Esophagus squamous epithelium (tissue), 5 donors: ENCODE measurements around the gene PTK6. TPM values are rescaled to one million over a fixed set of nuclear protein-coding genes. Genes with fewer than 3 reads are reported as not detected.

Experiments used
- DNase-seq: peaks from one replicate; lab custom pipeline; 2025; lab: John Stamatoyannopoulos, UW
- H3K27ac ChIP-seq, 4 donors: fragments of 200-600 bp; sonication (generic); one replicate each; pipeline ENCODE4 v1.5.1; 2016 to 2019; ENCODE audit warnings: mild to moderate bottlenecking in 1 of 4
- H3K27me3 ChIP-seq, 4 donors: fragments of 200-600 bp; sonication (generic); 1 replicate in 3 of 4; 2 replicates in 1 of 4; pipeline versions ENCODE4 v1.5.1 to v1.6.0; 2017 to 2021; ENCODE audit warnings: antibody characterized with exemption in 1 of 4
- H3K36me3 ChIP-seq, 3 donors: fragments of 200-600 bp; sonication (generic); one replicate each; pipeline ENCODE4 v1.5.1; 2016 to 2019
- H3K4me1 ChIP-seq, 3 donors: fragments of 200-600 bp; sonication (generic); one replicate each; pipeline ENCODE4 v1.5.1; 2017 to 2019
- H3K4me3 ChIP-seq, 4 donors: fragments of 200-600 bp; sonication (generic); 1 replicate in 3 of 4; 2 replicates in 1 of 4; pipeline ENCODE4 v1.5.1; 2016 to 2019; ENCODE audit warnings: mild to moderate bottlenecking in 2 of 4, moderate library complexity in 1 of 4
- H3K9me3 ChIP-seq, 3 donors: fragments of 200-600 bp; sonication (generic); one replicate each; pipeline ENCODE4 v1.5.1; 2016 to 2019
- CTCF ChIP-seq, 6 experiments: fragments of 450-650 bp in 4 of 6; fragments of 200-600 bp in 2 of 6; sonication (generic) in 2 of 6; IDR thresholded peaks; one replicate each; pipeline ENCODE4 v1.5.1; 2016 to 2019; ENCODE audit warnings: antibody characterized with exemption in 6 of 6, mild to moderate bottlenecking in 4 of 6, moderate library complexity in 4 of 6
- POLR2A ChIP-seq, 4 donors: fragments of 450-650 bp; IDR thresholded peaks; one replicate each; pipeline ENCODE4 v1.6.1; 2017; ENCODE audit warnings: antibody characterized with exemption in 4 of 4, mild to moderate bottlenecking in 4 of 4, moderate library complexity in 3 of 4
- WGBS, 2 donors: methylation state at CpG; one replicate each; pipeline ENCODE4 v1.1.5; 2018; 5-methylcytosine and 5-hydroxymethylcytosine counted together
- intact Hi-C: fragments of 100-400 bp; cut with DNase I; formaldehyde crosslinking; loops from one replicate; pipeline ENCODE4 v1.15.0; 2022
- total RNA-seq, 4 donors: library from RNA; depleted of rRNA; stranded (reverse); fragments of >200 nt; gene quantifications; one replicate each; pipeline ENCODE4 v1.1.0, GENCODE V29; 2016
- donor health status: DM: yes; HTN: yes; CAD: no.

The PTK6 gene
- total RNA-seq, 4 donors from 2014 or later: 40.8 to 133 (median 49.7) TPM

GRCh38 chr20:63576311-63576710 is 39.1 kb upstream of the PTK6 start:
- no peak for DNase-seq
- Histone ChIP-seq H3K27me3 (peaks cover 0 to 20% (median 0%) of the 10 kb centered on the region in 4 donors), H3K4me3 (no peak overlapping the region), H3K4me1 (peaks cover 9 to 32% (median 16%) of the 10 kb centered on the region in 3 donors), H3K9me3 (no peaks in the 10 kb centered on the region), H3K27ac (no peak overlapping the region), H3K36me3 (peaks cover 0 to 12% (median 4%) of the 10 kb centered on the region in 3 donors)
- no peak for TF ChIP-seq POLR2A (IDR thresholded peaks at IDR 0.05)
- TF ChIP-seq CTCF (IDR thresholded peaks at IDR 0.05): no peak
- 78 to 85% methylated on average over 7 of the region's 7 CpGs for WGBS, 2 donors
- intact Hi-C loops: no loop called here

- WGBS, 2 donors: 66 to 69% methylated on average over 18 to 20 of the region's 28 CpGs
- peak overlapping the region in 1 of 4 donors; percentile 91 for H3K4me3 ChIP-seq
- TF ChIP-seq POLR2A (IDR thresholded peaks at IDR 0.05) (no peak), CTCF (IDR thresholded peaks at IDR 0.05) (no peak)
- peak overlapping the region; percentile 83 to 93 (median 90) for H3K27ac ChIP-seq
- peaks cover 0 to 12% (median 4%) of the 10 kb centered on the region in 3 donors for H3K36me3 ChIP-seq
- DNase-seq: no peak
- peaks cover 9 to 32% (median 16%) of the 10 kb centered on the region in 3 donors for H3K4me1 ChIP-seq
- no peaks in the 10 kb centered on the region for H3K9me3 ChIP-seq
- peaks cover 0 to 20% (median 0%) of the 10 kb centered on the region in 4 donors for H3K27me3 ChIP-seq
- intact Hi-C loops: no loop called here
These were observed 37.9 kb upstream of the PTK6 start for GRCh38 chr20:63574829-63575743.

- TF ChIP-seq CTCF (IDR thresholded peaks at IDR 0.05) (no peak), POLR2A (IDR thresholded peaks at IDR 0.05) (peak in 1 of 4 donors; percentile 28)
- intact Hi-C loops: no loop called here
- WGBS, 2 donors: 0% methylated on average over 8 of the region's 40 CpGs; no CpG with 5 or more reads in 1 of the 2 donors
- DNase-seq: no peak
- Histone ChIP-seq H3K9me3 (no peaks in the 10 kb centered on the region), H3K27ac (peak within 1 kb of the TSS; percentile 83 to 93 (median 90)), H3K27me3 (peaks cover 0 to 16% (median 0%) of the 10 kb centered on the region in 4 donors), H3K4me3 (peak within 1 kb of the TSS; percentile 78 to 97 (median 85)), H3K4me1 (peaks cover 9 to 35% (median 16%) of the 10 kb centered on the region in 3 donors), H3K36me3 (peaks cover 0 to 12% (median 4%) of the 10 kb centered on the region in 3 donors)
These were observed 37.1 kb upstream of the PTK6 start, which contains the start of gene HELZ2 for GRCh38 chr20:63574156-63574828. Gene HELZ2, minus strand, starts transcription at chr20:63574239. Its CDS starts 1,854 bp downstream, at chr20:63572385.

- no peak for DNase-seq
- TF ChIP-seq POLR2A (IDR thresholded peaks at IDR 0.05) (no peak), CTCF (IDR thresholded peaks at IDR 0.05) (no peak)
- intact Hi-C loops: no loop called here
- H3K4me1 ChIP-seq: peaks cover 9 to 41% (median 16%) of the 10 kb centered on the region in 3 donors
- H3K9me3 ChIP-seq: no peaks in the 10 kb centered on the region
- H3K4me3 ChIP-seq: peak overlapping the region; percentile 78 to 97 (median 85)
- H3K36me3 ChIP-seq: peaks cover 0 to 18% (median 4%) of the 10 kb centered on the region in 3 donors
- H3K27me3 ChIP-seq: peaks cover 0 to 10% (median 0%) of the 10 kb centered on the region in 4 donors
- H3K27ac ChIP-seq: peak overlapping the region; percentile 83 to 93 (median 90)
- 4 to 13% methylated on average over 3 to 5 of the region's 24 CpGs for WGBS, 2 donors
These were observed 36.5 kb upstream of the PTK6 start for GRCh38 chr20:63573647-63574131.
